Testis (tissue), 2 donors: Measurements from ENCODE around the gene IL6ST.

ENCODE experiments used
- POLR2A ChIP-seq: fragments of 450-650 bp; IDR thresholded peaks from one replicate; pipeline ENCODE4 v1.6.1; 2017; ENCODE audit warnings: antibody characterized with exemption, mild to moderate bottlenecking, moderate library complexity
- TF ChIP-seq, protein P1 (sequence below), 3 experiments: fragments of 450-650 bp in 2 of 3; fragments of 200-600 bp in 1 of 3; sonication (generic) in 1 of 3; IDR thresholded peaks; one replicate each; pipeline ENCODE4 v1.5.1; 2016 to 2019; ENCODE audit warnings: antibody characterized with exemption in 3 of 3, mild to moderate bottlenecking in 2 of 3, moderate library complexity in 1 of 3

DNA sequence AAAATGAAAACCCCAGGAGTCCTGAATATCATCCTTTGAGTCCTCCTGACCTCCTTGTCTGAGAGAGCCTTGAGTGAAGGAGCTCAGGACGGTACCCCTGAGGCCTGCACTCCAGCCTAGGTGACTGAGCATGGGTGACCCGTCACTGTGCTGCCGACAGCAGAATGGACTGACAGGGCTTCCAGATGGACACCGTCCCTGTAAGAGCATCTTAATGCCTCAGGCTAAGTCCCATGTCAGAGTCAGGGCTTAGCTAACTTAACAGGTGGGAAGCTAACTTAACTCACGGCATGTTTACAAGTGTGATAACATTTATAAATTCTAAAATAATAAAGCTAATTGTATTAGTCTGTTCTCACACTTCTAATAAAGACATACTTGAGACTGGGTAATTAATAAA is 68.3 kb downstream of the IL6ST start:
- TF ChIP-seq, protein P1, sequence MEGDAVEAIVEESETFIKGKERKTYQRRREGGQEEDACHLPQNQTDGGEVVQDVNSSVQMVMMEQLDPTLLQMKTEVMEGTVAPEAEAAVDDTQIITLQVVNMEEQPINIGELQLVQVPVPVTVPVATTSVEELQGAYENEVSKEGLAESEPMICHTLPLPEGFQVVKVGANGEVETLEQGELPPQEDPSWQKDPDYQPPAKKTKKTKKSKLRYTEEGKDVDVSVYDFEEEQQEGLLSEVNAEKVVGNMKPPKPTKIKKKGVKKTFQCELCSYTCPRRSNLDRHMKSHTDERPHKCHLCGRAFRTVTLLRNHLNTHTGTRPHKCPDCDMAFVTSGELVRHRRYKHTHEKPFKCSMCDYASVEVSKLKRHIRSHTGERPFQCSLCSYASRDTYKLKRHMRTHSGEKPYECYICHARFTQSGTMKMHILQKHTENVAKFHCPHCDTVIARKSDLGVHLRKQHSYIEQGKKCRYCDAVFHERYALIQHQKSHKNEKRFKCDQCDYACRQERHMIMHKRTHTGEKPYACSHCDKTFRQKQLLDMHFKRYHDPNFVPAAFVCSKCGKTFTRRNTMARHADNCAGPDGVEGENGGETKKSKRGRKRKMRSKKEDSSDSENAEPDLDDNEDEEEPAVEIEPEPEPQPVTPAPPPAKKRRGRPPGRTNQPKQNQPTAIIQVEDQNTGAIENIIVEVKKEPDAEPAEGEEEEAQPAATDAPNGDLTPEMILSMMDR (IDR thresholded peaks at IDR 0.05) = no peak
- TF ChIP-seq POLR2A = no peak
